Activated naive CD8-positive, alpha-beta T cell treated with anti-CD3 and anti-CD28 coated beads, Interleukin-2, amount 50 U/mL, for 24 hours (primary cell): ENCODE results near the gene VPS13C.
A peak's percentile ranks its signal among the peaks of the same experiment; 100 is the strongest.

Experiments
- ATAC-seq: fragments of 150-1000 bp; cut with Tn5 transposase; one replicate; pipeline ENCODE4 v1.10.0; 2021
- DNase-seq: peaks from one replicate; pipeline ENCODE4 v3.0.0; 2021
- H3K27ac Mint-ChIP-seq: one replicate; pipeline ENCODE4 v1.8.0; 2021; ENCODE audit warnings: mild to moderate bottlenecking, mixed read lengths
- H3K27me3 Mint-ChIP-seq: one replicate; pipeline ENCODE4 v1.8.0; 2021; ENCODE audit warnings: mixed read lengths
- H3K36me3 Mint-ChIP-seq: one replicate; pipeline ENCODE4 v1.8.0; 2021; ENCODE audit warnings: low read depth, mixed read lengths
- H3K4me1 Mint-ChIP-seq: one replicate; pipeline ENCODE4 v1.8.0; 2021; ENCODE audit warnings: mixed read lengths
- H3K4me3 Mint-ChIP-seq: one replicate; pipeline ENCODE4 v1.8.0; 2021; ENCODE audit warnings: mild to moderate bottlenecking, moderate library complexity, mixed read lengths
- H3K9me3 Mint-ChIP-seq: one replicate; pipeline ENCODE4 v1.8.0; 2021; ENCODE audit warnings: mixed read lengths

Gene VPS13C

GRCh38 chr15:61857169-61857829 lies 202.9 kb downstream of the VPS13C start:
- Mint-ChIP-seq H3K27me3 (no peaks in the 10 kb centered on the region), H3K9me3 (no peaks in the 10 kb centered on the region), H3K4me3 (no peak overlapping the region), H3K36me3 (peaks cover 15% of the 10 kb centered on the region), H3K27ac (no peak overlapping the region), H3K4me1 (no peaks in the 10 kb centered on the region)
- DNase-seq, result no peak
- ATAC-seq, result no peak

GRCh38 chr15:61856295-61856694 lies 204.0 kb downstream of the VPS13C start:
- DNase-seq (no peak), ATAC-seq (no peak)
- no peak overlapping the region for H3K4me3 Mint-ChIP-seq
- H3K27me3 Mint-ChIP-seq, result no peaks in the 10 kb centered on the region
- H3K36me3 Mint-ChIP-seq, result peaks cover 16% of the 10 kb centered on the region
- no peak overlapping the region for H3K27ac Mint-ChIP-seq
- no peaks in the 10 kb centered on the region for H3K9me3 Mint-ChIP-seq
- H3K4me1 Mint-ChIP-seq, result no peaks in the 10 kb centered on the region

- Mint-ChIP-seq H3K9me3 (no peaks in the 10 kb centered on the region), H3K4me1 (no peaks in the 10 kb centered on the region), H3K27me3 (no peaks in the 10 kb centered on the region), H3K27ac (no peak overlapping the region), H3K4me3 (no peak overlapping the region), H3K36me3 (peaks cover 19% of the 10 kb centered on the region)
- no peak for DNase-seq
- no peak for ATAC-seq
Observed at GRCh38 chr15:61853195-61853594, 207.1 kb downstream of the VPS13C start.

GRCh38 chr15:61851955-61852354 lies 208.3 kb downstream of the VPS13C start:
- H3K27ac Mint-ChIP-seq, result no peak overlapping the region
- DNase-seq, result no peak
- no peaks in the 10 kb centered on the region for H3K9me3 Mint-ChIP-seq
- H3K4me3 Mint-ChIP-seq, result no peak overlapping the region
- no peak for ATAC-seq
- peaks cover under 1% of the 10 kb centered on the region for H3K4me1 Mint-ChIP-seq
- H3K36me3 Mint-ChIP-seq, result peaks cover 19% of the 10 kb centered on the region
- H3K27me3 Mint-ChIP-seq, result no peaks in the 10 kb centered on the region

GRCh38 chr15:61849447-61849846 lies 210.8 kb downstream of the VPS13C start:
- Mint-ChIP-seq H3K27me3 (no peaks in the 10 kb centered on the region), H3K4me3 (no peak overlapping the region), H3K36me3 (peaks cover 19% of the 10 kb centered on the region), H3K4me1 (peaks cover 1% of the 10 kb centered on the region), H3K9me3 (no peaks in the 10 kb centered on the region), H3K27ac (no peak overlapping the region)
- no peak for DNase-seq
- no peak for ATAC-seq

GRCh38 chr15:61841466-61841865 lies 218.8 kb downstream of the VPS13C start:
- Mint-ChIP-seq H3K27me3 (peaks cover 31% of the 10 kb centered on the region), H3K4me1 (peaks cover 4% of the 10 kb centered on the region), H3K4me3 (no peak overlapping the region), H3K9me3 (no peaks in the 10 kb centered on the region), H3K36me3 (no peaks in the 10 kb centered on the region), H3K27ac (no peak overlapping the region)
- DNase-seq, result no peak
- ATAC-seq, result no peak

- no peak overlapping the region for H3K4me3 Mint-ChIP-seq
- no peak for DNase-seq
- H3K4me1 Mint-ChIP-seq, result peaks cover 4% of the 10 kb centered on the region
- no peak for ATAC-seq
- H3K36me3 Mint-ChIP-seq, result no peaks in the 10 kb centered on the region
- H3K27ac Mint-ChIP-seq, result no peak overlapping the region
- peaks cover 35% of the 10 kb centered on the region for H3K27me3 Mint-ChIP-seq
- H3K9me3 Mint-ChIP-seq, result no peaks in the 10 kb centered on the region
Observed at GRCh38 chr15:61840090-61840489, 220.2 kb downstream of the VPS13C start.

GRCh38 chr15:61839546-61839945 lies 220.7 kb downstream of the VPS13C start:
- peaks cover 4% of the 10 kb centered on the region for H3K4me1 Mint-ChIP-seq
- H3K36me3 Mint-ChIP-seq, result no peaks in the 10 kb centered on the region
- H3K27ac Mint-ChIP-seq, result no peak overlapping the region
- no peaks in the 10 kb centered on the region for H3K9me3 Mint-ChIP-seq
- ATAC-seq (no peak), DNase-seq (no peak)
- no peak overlapping the region for H3K4me3 Mint-ChIP-seq
- H3K27me3 Mint-ChIP-seq, result peaks cover 35% of the 10 kb centered on the region

GRCh38 chr15:61835496-61836106 lies 224.6 kb downstream of the VPS13C start:
- ATAC-seq (peak; percentile 44), DNase-seq (peak; percentile 62)
- H3K27me3 Mint-ChIP-seq, result peaks cover 31% of the 10 kb centered on the region
- no peaks in the 10 kb centered on the region for H3K36me3 Mint-ChIP-seq
- H3K27ac Mint-ChIP-seq, result no peak overlapping the region
- H3K4me1 Mint-ChIP-seq, result peaks cover 2% of the 10 kb centered on the region
- H3K9me3 Mint-ChIP-seq, result no peaks in the 10 kb centered on the region
- no peak overlapping the region for H3K4me3 Mint-ChIP-seq

- H3K4me3 Mint-ChIP-seq, result no peak overlapping the region
- peaks cover 2% of the 10 kb centered on the region for H3K4me1 Mint-ChIP-seq
- H3K27me3 Mint-ChIP-seq, result peaks cover 26% of the 10 kb centered on the region
- no peak for DNase-seq
- no peak for ATAC-seq
- H3K36me3 Mint-ChIP-seq, result no peaks in the 10 kb centered on the region
- no peaks in the 10 kb centered on the region for H3K9me3 Mint-ChIP-seq
- no peak overlapping the region for H3K27ac Mint-ChIP-seq
Observed at GRCh38 chr15:61835029-61835428, 225.2 kb downstream of the VPS13C start.

- peaks cover 2% of the 10 kb centered on the region for H3K4me1 Mint-ChIP-seq
- peak; percentile 80 for DNase-seq
- no peaks in the 10 kb centered on the region for H3K36me3 Mint-ChIP-seq
- peak; percentile 60 for ATAC-seq
- no peaks in the 10 kb centered on the region for H3K9me3 Mint-ChIP-seq
- H3K27ac Mint-ChIP-seq, result no peak overlapping the region
- no peak overlapping the region for H3K4me3 Mint-ChIP-seq
- H3K27me3 Mint-ChIP-seq, result peaks cover 19% of the 10 kb centered on the region
Observed at GRCh38 chr15:61834076-61834697, 226.1 kb downstream of the VPS13C start.

- DNase-seq, result no peak
- Mint-ChIP-seq H3K9me3 (no peaks in the 10 kb centered on the region), H3K27ac (no peak overlapping the region), H3K4me1 (peaks cover 2% of the 10 kb centered on the region), H3K36me3 (no peaks in the 10 kb centered on the region), H3K4me3 (no peak overlapping the region), H3K27me3 (peaks cover 18% of the 10 kb centered on the region)
- no peak for ATAC-seq
Observed at GRCh38 chr15:61832223-61832622, 228.0 kb downstream of the VPS13C start.

GRCh38 chr15:61831505-61831921 lies 228.7 kb downstream of the VPS13C start:
- Mint-ChIP-seq H3K36me3 (no peaks in the 10 kb centered on the region), H3K4me1 (peaks cover 2% of the 10 kb centered on the region), H3K9me3 (no peaks in the 10 kb centered on the region), H3K27ac (no peak overlapping the region), H3K4me3 (no peak overlapping the region), H3K27me3 (peaks cover 18% of the 10 kb centered on the region)
- DNase-seq (no peak), ATAC-seq (no peak)

GRCh38 chr15:61830536-61831330 lies 229.5 kb downstream of the VPS13C start:
- no peak overlapping the region for H3K27ac Mint-ChIP-seq

GRCh38 chr15:61829514-61829889 lies 230.7 kb downstream of the VPS13C start:
- Mint-ChIP-seq H3K9me3 (no peaks in the 10 kb centered on the region), H3K4me3 (no peak overlapping the region), H3K4me1 (peaks cover 2% of the 10 kb centered on the region), H3K27me3 (peaks cover 19% of the 10 kb centered on the region), H3K36me3 (no peaks in the 10 kb centered on the region), H3K27ac (no peak overlapping the region)
- DNase-seq (no peak), ATAC-seq (no peak)

More at GRCh38 chr15:61830536-61831330, 229.5 kb downstream of the VPS13C start:
- ATAC-seq (no peak), DNase-seq (no peak)
- H3K4me1 Mint-ChIP-seq, result peaks cover 2% of the 10 kb centered on the region
- peaks cover 19% of the 10 kb centered on the region for H3K27me3 Mint-ChIP-seq
- no peaks in the 10 kb centered on the region for H3K9me3 Mint-ChIP-seq
- no peak overlapping the region for H3K4me3 Mint-ChIP-seq
- H3K36me3 Mint-ChIP-seq, result no peaks in the 10 kb centered on the region
